Prostate gland (tissue), 2 donors: ENCODE measurements around the gene TFEB.

Source experiments
- POLR2A ChIP-seq: fragments of 450-650 bp; IDR thresholded peaks from one replicate; pipeline ENCODE4 v1.6.1; 2016; ENCODE audit warnings: antibody characterized with exemption, mild to moderate bottlenecking
- TF ChIP-seq, protein P1 (sequence below), 4 experiments: fragments of 200-600 bp in 2 of 4; fragments of 450-650 bp in 2 of 4; sonication (generic) in 2 of 4; IDR thresholded peaks; 1 replicate in 3 of 4; 2 replicates in 1 of 4; pipeline ENCODE4 v1.5.1; 2016 to 2019; ENCODE audit warnings: antibody characterized with exemption in 4 of 4, mild to moderate bottlenecking in 2 of 4, moderate library complexity in 2 of 4

- TF ChIP-seq, protein P1, sequence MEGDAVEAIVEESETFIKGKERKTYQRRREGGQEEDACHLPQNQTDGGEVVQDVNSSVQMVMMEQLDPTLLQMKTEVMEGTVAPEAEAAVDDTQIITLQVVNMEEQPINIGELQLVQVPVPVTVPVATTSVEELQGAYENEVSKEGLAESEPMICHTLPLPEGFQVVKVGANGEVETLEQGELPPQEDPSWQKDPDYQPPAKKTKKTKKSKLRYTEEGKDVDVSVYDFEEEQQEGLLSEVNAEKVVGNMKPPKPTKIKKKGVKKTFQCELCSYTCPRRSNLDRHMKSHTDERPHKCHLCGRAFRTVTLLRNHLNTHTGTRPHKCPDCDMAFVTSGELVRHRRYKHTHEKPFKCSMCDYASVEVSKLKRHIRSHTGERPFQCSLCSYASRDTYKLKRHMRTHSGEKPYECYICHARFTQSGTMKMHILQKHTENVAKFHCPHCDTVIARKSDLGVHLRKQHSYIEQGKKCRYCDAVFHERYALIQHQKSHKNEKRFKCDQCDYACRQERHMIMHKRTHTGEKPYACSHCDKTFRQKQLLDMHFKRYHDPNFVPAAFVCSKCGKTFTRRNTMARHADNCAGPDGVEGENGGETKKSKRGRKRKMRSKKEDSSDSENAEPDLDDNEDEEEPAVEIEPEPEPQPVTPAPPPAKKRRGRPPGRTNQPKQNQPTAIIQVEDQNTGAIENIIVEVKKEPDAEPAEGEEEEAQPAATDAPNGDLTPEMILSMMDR (IDR thresholded peaks at IDR 0.05) = no peak
- no peak for TF ChIP-seq POLR2A
These were observed 87.3 kb downstream of the TFEB start for GRCh38 chr6:41648070-41648585.
